ENCODE data around the gene BRPF3. TPM values are rescaled to one million over a fixed set of nuclear protein-coding genes. Genes with fewer than 3 reads are reported as not detected.

Gene BRPF3
- total RNA-seq, 1 donor from 2014 or later = 36.2 TPM

DNA sequence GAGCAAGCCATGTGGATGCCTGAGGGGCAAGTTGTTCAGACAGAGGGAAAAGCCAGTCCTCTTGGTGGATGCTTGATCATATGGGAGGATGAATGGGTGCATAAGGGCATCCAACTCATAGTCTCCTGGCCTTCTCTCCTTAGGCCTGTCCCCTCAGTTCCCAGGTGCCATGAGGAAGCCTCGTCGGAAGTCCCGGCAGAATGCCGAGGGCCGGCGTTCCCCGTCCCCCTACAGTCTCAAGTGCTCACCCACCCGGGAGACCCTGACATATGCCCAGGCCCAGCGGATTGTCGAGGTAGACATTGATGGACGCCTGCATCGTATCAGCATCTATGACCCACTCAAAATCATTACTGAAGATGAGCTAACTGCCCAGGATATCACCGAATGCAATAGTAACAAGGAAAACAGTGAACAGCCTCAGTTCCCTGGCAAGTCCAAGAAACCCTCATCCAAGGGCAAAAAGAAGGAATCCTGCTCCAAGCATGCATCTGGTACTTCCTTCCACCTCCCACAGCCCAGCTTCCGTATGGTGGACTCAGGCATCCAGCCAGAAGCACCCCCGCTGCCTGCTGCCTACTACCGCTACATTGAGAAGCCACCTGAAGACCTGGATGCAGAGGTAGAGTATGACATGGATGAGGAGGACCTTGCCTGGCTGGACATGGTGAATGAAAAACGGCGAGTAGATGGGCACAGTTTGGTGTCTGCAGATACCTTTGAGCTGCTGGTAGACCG is 3.8 kb downstream of the BRPF3 start:
- peaks cover 21% of the 10 kb centered on the region for H3K4me1 Mint-ChIP-seq (ENCODE audit: unreplicated experiment)
- no peak overlapping the region for H3K27ac Mint-ChIP-seq (ENCODE audit: unreplicated experiment)
- no peak overlapping the region for H3K4me3 Mint-ChIP-seq (ENCODE audit: unreplicated experiment)
- TF ChIP-seq, protein P1, sequence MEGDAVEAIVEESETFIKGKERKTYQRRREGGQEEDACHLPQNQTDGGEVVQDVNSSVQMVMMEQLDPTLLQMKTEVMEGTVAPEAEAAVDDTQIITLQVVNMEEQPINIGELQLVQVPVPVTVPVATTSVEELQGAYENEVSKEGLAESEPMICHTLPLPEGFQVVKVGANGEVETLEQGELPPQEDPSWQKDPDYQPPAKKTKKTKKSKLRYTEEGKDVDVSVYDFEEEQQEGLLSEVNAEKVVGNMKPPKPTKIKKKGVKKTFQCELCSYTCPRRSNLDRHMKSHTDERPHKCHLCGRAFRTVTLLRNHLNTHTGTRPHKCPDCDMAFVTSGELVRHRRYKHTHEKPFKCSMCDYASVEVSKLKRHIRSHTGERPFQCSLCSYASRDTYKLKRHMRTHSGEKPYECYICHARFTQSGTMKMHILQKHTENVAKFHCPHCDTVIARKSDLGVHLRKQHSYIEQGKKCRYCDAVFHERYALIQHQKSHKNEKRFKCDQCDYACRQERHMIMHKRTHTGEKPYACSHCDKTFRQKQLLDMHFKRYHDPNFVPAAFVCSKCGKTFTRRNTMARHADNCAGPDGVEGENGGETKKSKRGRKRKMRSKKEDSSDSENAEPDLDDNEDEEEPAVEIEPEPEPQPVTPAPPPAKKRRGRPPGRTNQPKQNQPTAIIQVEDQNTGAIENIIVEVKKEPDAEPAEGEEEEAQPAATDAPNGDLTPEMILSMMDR (IDR thresholded peaks at IDR 0.05) = no peak
- peaks cover 28% of the 10 kb centered on the region for H3K36me3 Mint-ChIP-seq (ENCODE audit: unreplicated experiment)
- DNase-seq (ENCODE audit: extremely low spot score, unreplicated experiment) = no peak
- H3K9me3 Mint-ChIP-seq (ENCODE audit: unreplicated experiment) = no peaks in the 10 kb centered on the region
- no peaks in the 10 kb centered on the region for H3K27me3 Mint-ChIP-seq (ENCODE audit: unreplicated experiment)

DNA sequence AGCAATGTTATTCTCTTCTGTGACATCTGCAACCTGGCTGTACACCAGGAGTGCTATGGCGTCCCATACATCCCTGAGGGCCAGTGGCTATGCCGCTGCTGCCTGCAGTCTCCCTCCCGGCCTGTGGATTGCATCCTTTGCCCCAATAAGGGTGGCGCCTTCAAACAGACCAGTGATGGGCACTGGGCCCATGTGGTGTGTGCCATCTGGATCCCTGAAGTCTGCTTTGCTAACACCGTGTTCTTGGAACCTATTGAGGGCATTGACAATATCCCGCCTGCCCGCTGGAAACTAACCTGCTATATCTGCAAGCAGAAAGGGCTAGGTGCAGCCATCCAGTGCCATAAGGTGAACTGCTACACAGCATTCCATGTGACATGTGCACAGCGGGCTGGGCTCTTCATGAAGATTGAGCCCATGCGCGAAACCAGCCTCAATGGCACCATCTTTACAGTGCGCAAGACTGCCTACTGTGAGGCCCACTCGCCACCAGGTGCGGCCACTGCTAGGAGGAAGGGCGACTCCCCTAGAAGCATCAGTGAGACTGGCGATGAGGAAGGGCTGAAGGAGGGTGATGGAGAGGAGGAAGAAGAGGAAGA is 4.6 kb downstream of the BRPF3 start:
- no peak overlapping the region for H3K4me3 Mint-ChIP-seq (ENCODE audit: unreplicated experiment)
- H3K27me3 Mint-ChIP-seq (ENCODE audit: unreplicated experiment) = no peaks in the 10 kb centered on the region

DNA sequence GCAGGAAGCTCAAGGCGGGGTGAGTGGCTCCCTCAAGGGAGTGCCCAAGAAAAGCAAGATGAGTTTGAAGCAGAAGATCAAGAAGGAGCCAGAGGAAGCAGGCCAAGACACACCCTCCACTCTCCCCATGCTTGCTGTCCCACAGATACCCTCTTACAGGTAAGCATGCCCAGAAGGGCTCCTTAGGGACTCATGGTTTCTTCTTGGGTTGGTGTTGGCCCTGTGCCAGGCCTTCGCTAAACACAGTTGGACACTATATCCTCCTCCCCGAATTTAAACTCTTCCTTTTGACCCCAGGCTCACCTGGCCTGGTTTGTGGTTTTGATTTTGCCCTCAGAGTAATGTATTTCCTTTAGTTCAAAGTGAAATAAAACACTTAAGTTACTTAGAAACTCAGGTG is 5.1 kb downstream of the BRPF3 start:
- TF ChIP-seq, protein P1 (IDR thresholded peaks at IDR 0.05) = no peak
- H3K9me3 Mint-ChIP-seq (ENCODE audit: unreplicated experiment) = no peaks in the 10 kb centered on the region
- H3K4me3 Mint-ChIP-seq (ENCODE audit: unreplicated experiment) = no peak overlapping the region
- no peak for DNase-seq (ENCODE audit: extremely low spot score, unreplicated experiment)
- peaks cover 20% of the 10 kb centered on the region for H3K4me1 Mint-ChIP-seq (ENCODE audit: unreplicated experiment)
- no peaks in the 10 kb centered on the region for H3K27me3 Mint-ChIP-seq (ENCODE audit: unreplicated experiment)
- no peak overlapping the region for H3K27ac Mint-ChIP-seq (ENCODE audit: unreplicated experiment)
- peaks cover 41% of the 10 kb centered on the region for H3K36me3 Mint-ChIP-seq (ENCODE audit: unreplicated experiment)

More for the DNA sequence above, 4.6 kb downstream of the BRPF3 start:
- peaks cover 20% of the 10 kb centered on the region for H3K4me1 Mint-ChIP-seq (ENCODE audit: unreplicated experiment)
- DNase-seq (ENCODE audit: extremely low spot score, unreplicated experiment) = no peak
- peaks cover 36% of the 10 kb centered on the region for H3K36me3 Mint-ChIP-seq (ENCODE audit: unreplicated experiment)
- TF ChIP-seq, protein P1 (IDR thresholded peaks at IDR 0.05) = no peak
- H3K9me3 Mint-ChIP-seq (ENCODE audit: unreplicated experiment) = no peaks in the 10 kb centered on the region
- H3K27ac Mint-ChIP-seq (ENCODE audit: unreplicated experiment) = no peak overlapping the region

DNA sequence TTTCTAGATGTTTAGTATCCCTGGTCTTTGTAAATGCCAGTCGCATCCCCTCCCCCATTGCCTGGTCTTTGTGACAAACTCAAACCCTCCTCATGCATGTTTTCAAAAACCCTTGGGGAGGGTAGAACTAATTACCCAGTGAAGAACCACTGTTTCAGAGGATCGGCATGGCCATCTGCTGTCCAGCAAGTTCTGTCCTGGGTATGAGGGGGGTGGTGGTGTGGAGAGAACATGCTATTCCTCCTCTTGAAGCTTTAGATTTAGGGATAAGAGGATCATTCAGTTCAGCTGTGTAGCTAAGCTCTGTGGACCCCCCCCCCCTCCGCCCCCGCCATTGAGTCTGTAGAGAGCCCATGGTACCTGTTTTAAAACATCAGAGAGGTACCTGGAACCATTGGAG is 5.6 kb downstream of the BRPF3 start:
- Mint-ChIP-seq H3K4me1 (ENCODE audit: unreplicated experiment) (peaks cover 20% of the 10 kb centered on the region), H3K36me3 (ENCODE audit: unreplicated experiment) (peaks cover 46% of the 10 kb centered on the region), H3K27me3 (ENCODE audit: unreplicated experiment) (no peaks in the 10 kb centered on the region), H3K4me3 (ENCODE audit: unreplicated experiment) (no peak overlapping the region), H3K9me3 (ENCODE audit: unreplicated experiment) (no peaks in the 10 kb centered on the region), H3K27ac (ENCODE audit: unreplicated experiment) (no peak overlapping the region)
- no peak for DNase-seq (ENCODE audit: extremely low spot score, unreplicated experiment)
- TF ChIP-seq, protein P1 (IDR thresholded peaks at IDR 0.05) = no peak

DNA sequence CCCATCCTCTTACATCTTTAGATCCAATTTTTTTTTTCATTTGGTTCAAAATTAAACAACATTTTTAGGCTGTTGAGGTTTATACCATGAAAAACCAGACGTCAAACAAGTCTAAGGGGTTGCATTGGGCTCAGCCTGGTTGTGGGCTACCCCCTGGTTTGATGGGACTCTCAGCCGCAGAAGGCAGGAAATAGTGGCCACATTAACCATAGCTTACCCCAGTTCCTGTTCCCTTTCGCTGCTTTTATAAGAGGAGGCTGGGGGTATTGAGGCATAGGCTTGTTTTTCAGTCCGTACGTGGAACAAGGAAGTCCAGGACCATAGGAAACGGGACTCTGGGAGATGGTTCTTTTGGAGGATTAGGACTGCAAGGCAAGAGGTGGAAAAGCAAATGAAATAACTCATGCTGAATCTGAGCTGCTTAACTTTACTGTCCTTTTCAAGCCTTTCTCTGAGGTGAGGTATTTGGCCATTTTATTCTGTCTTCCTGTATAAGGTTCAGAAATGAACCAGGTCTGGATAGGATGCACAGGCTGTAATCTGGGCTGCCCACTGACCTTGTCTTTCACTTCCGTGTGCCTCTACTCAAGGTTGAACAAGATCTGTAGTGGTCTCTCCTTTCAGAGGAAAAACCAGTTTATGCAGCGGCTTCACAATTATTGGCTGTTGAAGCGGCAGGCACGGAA is 7.7 kb downstream of the BRPF3 start:
- H3K4me1 Mint-ChIP-seq (ENCODE audit: unreplicated experiment) = peaks cover 7% of the 10 kb centered on the region
- no peaks in the 10 kb centered on the region for H3K9me3 Mint-ChIP-seq (ENCODE audit: unreplicated experiment)
- no peak overlapping the region for H3K27ac Mint-ChIP-seq (ENCODE audit: unreplicated experiment)
- no peak for DNase-seq (ENCODE audit: extremely low spot score, unreplicated experiment)
- TF ChIP-seq, protein P1 (IDR thresholded peaks at IDR 0.05) = no peak
- no peak overlapping the region for H3K4me3 Mint-ChIP-seq (ENCODE audit: unreplicated experiment)
- H3K36me3 Mint-ChIP-seq (ENCODE audit: unreplicated experiment) = peaks cover 56% of the 10 kb centered on the region
- no peaks in the 10 kb centered on the region for H3K27me3 Mint-ChIP-seq (ENCODE audit: unreplicated experiment)

Measured in osteocyte (in vitro differentiated cells).